HG02798 (cell line): ENCODE results near the gene RIOK3.

Experiments
- ATAC-seq: cut with Tn5 transposase; IDR thresholded peaks from one replicate; pipeline ENCODE4 v1.9.1; 2021; ENCODE audit warnings: mild to moderate bottlenecking; ENCODE audit not compliant: unreplicated experiment, poor library complexity

RIOK3 gene

GRCh38 chr18:23526501-23527063 lies 73.5 kb downstream of the RIOK3 start:
- ATAC-seq = no peak

DNA sequence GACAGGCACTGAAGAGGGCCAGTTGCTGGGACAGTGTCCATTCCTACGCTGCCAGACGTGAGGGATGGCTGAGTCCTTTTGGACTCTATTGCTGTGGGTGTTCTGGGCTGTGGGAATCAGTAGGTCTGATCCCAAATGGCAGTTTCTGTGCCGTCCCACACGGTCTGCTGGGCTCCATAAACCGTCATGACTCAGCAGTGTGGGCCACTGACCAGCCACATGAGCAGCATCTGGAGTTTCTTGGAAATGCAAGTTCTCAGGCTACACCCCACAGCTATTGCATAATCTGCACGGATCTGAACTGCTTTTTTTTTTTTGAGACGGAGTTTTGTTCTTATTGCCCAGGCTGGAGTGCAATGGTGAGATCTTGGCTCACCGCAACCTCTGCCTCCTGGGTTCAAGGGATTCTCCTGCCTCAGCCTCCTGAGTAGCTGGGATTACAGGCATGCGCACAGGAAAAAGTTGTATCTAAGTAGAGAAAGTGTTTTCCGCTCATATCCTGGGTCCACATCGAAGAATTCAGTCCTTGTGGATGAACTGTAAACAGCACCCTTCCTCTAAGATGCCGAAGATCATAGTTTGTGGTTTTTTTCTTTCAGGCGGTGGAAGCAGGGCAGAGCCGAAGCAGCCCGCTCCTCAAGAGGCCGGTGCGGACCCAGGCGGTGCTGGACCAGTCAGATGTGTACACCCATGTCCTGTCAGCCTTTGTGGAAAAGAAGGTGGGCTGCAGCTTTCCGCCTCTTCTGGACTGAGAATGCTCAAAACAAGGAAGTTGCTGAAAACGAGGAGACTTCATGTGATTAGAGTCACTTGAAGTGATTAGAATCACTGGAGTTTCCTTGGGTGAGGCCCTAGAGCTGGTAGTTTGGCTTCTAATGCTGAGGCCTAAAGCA lies 75.7 kb downstream of the RIOK3 start:
- no peak for ATAC-seq

DNA sequence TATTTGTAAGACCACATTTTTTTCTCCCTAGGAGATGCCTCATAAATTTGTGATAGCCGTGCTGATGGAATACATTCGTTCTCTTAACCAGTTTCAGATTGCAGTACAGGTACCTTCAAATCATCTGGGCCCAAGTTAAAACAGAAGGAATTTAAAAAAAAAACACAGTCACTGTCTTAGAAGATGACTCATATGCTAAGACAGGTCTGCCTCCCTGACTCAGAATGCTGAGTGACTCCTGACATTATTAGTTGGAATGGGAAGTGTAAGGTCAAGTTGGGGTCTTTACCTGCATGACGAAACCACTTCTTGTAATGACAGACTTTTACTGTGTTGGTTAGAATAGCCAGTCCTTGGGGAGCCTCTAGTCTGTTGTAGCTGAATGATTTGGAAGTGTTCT lies 76.5 kb downstream of the RIOK3 start:
- ATAC-seq = no peak

DNA sequence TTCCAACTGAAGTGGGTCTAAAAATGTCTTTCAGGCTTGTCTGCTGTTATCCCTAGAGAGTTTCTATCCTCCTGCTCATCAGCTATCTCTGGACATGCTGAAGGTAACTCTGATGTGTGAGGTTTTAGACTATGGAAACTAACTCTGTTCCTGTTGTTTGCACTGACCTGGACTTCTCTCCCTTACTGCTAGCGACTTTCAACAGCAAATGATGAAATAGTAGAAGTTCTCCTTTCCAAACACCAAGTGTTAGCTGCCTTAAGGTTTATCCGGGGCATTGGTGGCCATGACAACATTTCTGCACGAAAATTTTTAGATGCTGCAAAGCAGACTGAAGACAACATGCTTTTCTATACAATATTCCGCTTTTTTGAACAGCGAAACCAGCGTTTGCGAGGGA lies 77.1 kb downstream of the RIOK3 start:
- ATAC-seq = no peak

- no peak for ATAC-seq
Measured at GRCh38 chr18:23531912-23532311, 78.8 kb downstream of the RIOK3 start.
